Smooth muscle cell of bladder (primary cell): ENCODE results near the gene LRRK1. TPM values are rescaled to one million over a fixed set of nuclear protein-coding genes. Genes with fewer than 3 reads are reported as not detected.

ENCODE experiments used
- total RNA-seq: library from RNA; depleted of rRNA; stranded (reverse); fragments of >200 nt; gene quantifications from 2 replicates; pipeline ENCODE4 v1.2.3, GENCODE V29; 2014

The LRRK1 gene, protein sequence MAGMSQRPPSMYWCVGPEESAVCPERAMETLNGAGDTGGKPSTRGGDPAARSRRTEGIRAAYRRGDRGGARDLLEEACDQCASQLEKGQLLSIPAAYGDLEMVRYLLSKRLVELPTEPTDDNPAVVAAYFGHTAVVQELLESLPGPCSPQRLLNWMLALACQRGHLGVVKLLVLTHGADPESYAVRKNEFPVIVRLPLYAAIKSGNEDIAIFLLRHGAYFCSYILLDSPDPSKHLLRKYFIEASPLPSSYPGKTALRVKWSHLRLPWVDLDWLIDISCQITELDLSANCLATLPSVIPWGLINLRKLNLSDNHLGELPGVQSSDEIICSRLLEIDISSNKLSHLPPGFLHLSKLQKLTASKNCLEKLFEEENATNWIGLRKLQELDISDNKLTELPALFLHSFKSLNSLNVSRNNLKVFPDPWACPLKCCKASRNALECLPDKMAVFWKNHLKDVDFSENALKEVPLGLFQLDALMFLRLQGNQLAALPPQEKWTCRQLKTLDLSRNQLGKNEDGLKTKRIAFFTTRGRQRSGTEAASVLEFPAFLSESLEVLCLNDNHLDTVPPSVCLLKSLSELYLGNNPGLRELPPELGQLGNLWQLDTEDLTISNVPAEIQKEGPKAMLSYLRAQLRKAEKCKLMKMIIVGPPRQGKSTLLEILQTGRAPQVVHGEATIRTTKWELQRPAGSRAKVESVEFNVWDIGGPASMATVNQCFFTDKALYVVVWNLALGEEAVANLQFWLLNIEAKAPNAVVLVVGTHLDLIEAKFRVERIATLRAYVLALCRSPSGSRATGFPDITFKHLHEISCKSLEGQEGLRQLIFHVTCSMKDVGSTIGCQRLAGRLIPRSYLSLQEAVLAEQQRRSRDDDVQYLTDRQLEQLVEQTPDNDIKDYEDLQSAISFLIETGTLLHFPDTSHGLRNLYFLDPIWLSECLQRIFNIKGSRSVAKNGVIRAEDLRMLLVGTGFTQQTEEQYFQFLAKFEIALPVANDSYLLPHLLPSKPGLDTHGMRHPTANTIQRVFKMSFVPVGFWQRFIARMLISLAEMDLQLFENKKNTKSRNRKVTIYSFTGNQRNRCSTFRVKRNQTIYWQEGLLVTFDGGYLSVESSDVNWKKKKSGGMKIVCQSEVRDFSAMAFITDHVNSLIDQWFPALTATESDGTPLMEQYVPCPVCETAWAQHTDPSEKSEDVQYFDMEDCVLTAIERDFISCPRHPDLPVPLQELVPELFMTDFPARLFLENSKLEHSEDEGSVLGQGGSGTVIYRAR (N-terminal part only)
- total RNA-seq = 6.8 and 12.9 TPM in 2 replicates

DNA sequence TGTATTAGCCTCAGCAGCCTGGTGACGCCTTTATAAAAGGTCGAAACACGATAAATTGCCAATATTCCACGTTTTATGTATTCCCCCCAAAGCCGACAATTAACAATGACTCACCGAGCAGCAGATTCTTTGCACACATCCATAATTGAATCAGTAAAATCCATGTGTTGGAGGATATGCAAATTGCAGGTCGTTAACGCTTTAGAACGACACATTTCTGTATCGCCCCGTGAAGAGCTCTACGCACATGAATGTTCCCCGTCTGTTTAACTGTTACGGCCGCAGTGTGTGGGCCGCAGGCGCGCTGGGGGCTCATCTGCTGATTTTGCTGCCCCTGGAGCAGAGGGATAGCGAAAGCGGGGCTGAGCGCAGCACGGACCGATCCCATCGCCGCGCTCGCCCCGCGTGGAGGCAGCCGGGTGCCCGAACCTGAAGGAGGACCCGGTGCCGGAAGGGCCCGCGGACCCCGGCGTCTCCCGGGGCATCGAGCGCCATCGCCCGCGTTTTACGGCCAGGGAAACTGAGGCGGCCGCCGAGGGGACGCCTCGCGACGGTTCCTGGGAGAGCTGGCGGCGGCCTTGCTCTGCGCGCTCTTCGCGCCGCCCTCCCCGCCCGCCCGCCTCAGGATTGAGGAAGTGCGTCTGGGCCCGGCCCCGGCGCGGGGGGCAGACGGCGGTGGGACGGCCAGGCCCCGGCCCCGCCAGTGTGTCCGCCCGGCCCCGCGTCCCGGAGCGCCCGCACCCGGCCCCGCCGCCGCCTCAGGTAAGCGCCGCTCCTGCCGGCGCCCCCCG lies at the start of gene LRRK1:
LRRK1 (plus strand) TSS at position 668 of the 791 bp plus-strand sequence. CDS start 5,276 bp downstream, outside the sequence.

DNA sequence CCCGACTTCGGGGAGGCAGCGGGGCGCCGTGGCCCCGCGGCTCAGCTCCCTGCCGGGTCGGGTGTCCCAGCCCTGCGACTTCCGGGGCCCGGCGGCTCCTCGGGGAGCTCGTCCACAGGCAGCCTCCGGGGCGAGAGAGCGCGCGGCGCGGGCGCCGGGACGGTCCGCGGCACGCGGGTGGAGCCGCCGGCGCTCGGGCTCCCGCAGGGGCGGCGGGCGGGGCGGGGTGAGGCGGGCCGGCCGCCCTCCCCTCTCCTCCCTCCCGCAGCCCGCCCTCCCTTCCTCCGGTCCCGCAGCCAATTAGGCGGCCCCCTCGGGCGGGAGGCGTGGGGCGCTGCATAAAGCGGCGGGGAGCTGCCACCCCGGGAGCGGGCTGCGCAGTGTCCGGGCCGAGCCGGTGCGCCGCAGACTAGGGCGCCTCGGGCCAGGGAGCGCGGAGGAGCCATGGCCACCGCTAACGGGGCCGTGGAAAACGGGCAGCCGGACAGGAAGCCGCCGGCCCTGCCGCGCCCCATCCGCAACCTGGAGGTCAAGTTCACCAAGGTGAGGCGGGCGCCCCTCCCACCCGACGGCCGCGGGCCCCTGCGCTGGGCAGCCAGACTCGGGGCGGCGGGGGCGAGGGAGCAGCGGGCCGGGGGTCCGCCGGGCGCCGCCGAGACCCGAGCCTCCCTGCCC lies 39.6 kb upstream of the LRRK1 start, which contains the start of gene ALDH1A3:
ALDH1A3 (plus strand) TSS at position 368 of the 675 bp plus-strand sequence; CDS start at position 445, 77 bp downstream.

Other genes starting within 250 kb of the LRRK1 start
- 51.5 and 143 TPM in 2 replicates for gene ALDH1A3, start 39.5 kb upstream of the LRRK1 start, total RNA-seq